Gastroesophageal sphincter (tissue), 4 donors: Measurements from ENCODE around the gene CYSRT1. TPM values are rescaled to one million over a fixed set of nuclear protein-coding genes. Genes with fewer than 3 reads are reported as not detected.

Experiments
- ATAC-seq: fragments of 150-250 bp; one replicate; pipeline ENCODE4 v1.9.1; 2016; ENCODE audit warnings: mild to moderate bottlenecking, moderate library complexity
- H3K27ac ChIP-seq, 4 donors: fragments of 200-600 bp; sonication (generic) in 3 of 4; 1 replicate in 3 of 4; 2 replicates in 1 of 4; pipeline ENCODE4 v1.5.1; 2016 to 2019
- H3K27me3 ChIP-seq: fragments of 200-600 bp; sonication (generic); one replicate; pipeline ENCODE4 v1.5.1; 2019
- H3K36me3 ChIP-seq, 2 donors: fragments of 200-600 bp; sonication (generic); one replicate each; pipeline ENCODE4 v1.5.1; 2019; ENCODE audit warnings: control low read depth in 1 of 2
- H3K4me1 ChIP-seq, 3 donors: fragments of 200-600 bp; sonication (generic); 1 replicate in 2 of 3; 2 replicates in 1 of 3; pipeline ENCODE4 v1.5.1; 2016 to 2019; ENCODE audit warnings: control low read depth in 2 of 3
- H3K4me3 ChIP-seq, 2 donors: fragments of 200-600 bp; sonication (generic); one replicate each; pipeline ENCODE4 v1.5.1; 2019; ENCODE audit warnings: mild to moderate bottlenecking in 1 of 2, moderate library complexity in 1 of 2
- H3K9me3 ChIP-seq, 3 donors: fragments of 200-600 bp; sonication (generic); one replicate each; pipeline ENCODE4 v1.5.1; 2017 to 2019; ENCODE audit warnings: control low read depth in 2 of 3
- EP300 ChIP-seq: sonication (generic); formaldehyde crosslinking; IDR thresholded peaks from one replicate; pipeline ENCODE4 v1.6.1; 2017; ENCODE audit warnings: antibody characterized with exemption, mild to moderate bottlenecking
- POLR2A ChIP-seq, 2 donors: fragments of 450-650 bp; IDR thresholded peaks; one replicate each; pipeline ENCODE4 v1.6.1; 2017; ENCODE audit warnings: antibody characterized with exemption in 2 of 2, mild to moderate bottlenecking in 2 of 2, moderate library complexity in 1 of 2
- POLR2AphosphoS5 ChIP-seq: sonication (generic); formaldehyde crosslinking; IDR thresholded peaks from one replicate; pipeline ENCODE4 v1.6.1; 2017; ENCODE audit warnings: antibody characterized with exemption
- WGBS, 2 donors: methylation state at CpG; one replicate each; pipeline ENCODE4 v1.1.5; 2018; ENCODE audit warnings: low coverage in 1 of 2; 5-methylcytosine and 5-hydroxymethylcytosine counted together
- total RNA-seq, 4 donors: library from RNA; depleted of rRNA; stranded (reverse); fragments of >200 nt; gene quantifications; one replicate each; pipeline ENCODE4 v1.1.0, GENCODE V29; 2016
- TF ChIP-seq, protein P1 (sequence below), 4 experiments: fragments of 200-600 bp in 2 of 4; fragments of 450-650 bp in 2 of 4; sonication (generic) in 1 of 4; IDR thresholded peaks; one replicate each; pipeline ENCODE4 v1.5.1; 2017 to 2019; ENCODE audit warnings: antibody characterized with exemption in 4 of 4, mild to moderate bottlenecking in 2 of 4, moderate library complexity in 2 of 4

The CYSRT1 gene
- total RNA-seq, 4 donors from 2014 or later: 1.1 to 5.8 TPM; not detected in 2

DNA sequence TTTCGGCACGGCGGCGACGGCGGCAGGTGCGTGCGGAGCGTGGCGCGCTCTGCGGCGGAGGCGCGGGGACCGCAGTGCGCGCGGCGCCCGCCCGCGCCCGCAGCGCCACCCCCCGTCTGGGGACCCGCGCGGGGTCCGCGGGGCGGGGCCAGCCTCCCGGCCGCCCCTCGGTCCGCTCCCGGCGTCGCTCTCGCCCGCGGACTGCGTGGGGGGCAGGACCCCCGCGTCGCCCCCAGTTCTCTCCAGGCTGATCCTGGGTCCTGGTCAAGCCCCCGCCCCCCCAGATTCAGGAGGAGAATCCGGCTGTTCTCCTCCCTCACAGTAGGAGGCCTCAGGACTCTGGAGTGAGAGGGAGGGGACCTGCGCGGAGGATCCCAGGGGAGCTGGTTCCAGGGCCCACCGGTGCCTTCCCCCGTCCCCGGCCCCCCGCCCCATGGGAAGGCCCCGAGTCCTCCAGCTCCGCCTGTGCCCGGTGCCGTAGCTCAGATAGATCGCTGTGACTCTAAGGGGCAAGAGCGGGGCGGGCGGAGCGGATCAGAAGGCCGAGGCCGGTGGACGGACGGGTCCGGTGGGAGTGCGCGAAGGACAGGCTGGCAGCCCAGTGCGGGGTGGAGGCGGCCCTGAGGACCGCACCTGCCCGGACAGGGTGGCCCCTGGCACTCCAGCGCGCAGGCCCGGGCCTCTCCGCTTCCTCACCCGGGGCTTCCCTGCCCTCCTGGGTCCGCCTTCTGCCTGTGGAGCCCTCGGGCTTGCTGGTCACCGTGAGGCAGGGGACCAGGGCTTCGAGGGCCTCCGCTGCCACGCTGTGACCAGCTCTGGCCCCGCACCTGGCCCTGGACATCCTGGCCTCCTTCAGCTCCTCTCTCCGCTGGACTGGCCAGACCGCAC is 2.5 kb upstream of the CYSRT1 start, which contains the start of gene RNF208:
Gene RNF208, minus strand, starts transcription at position 51 of the 888 bp plus-strand sequence. CDS start 1,028 bp downstream, outside the sequence.
- Histone ChIP-seq H3K36me3 (no peaks in the 10 kb centered on the region), H3K9me3 (no peaks in the 10 kb centered on the region), H3K27me3 (peaks cover 15% of the 10 kb centered on the region), H3K27ac (peak within 1 kb of the TSS; percentile 58 to 94 (median 90)), H3K4me1 (peaks cover 0 to 55% (median 18%) of the 10 kb centered on the region in 3 donors), H3K4me3 (peak within 1 kb of the TSS; percentile 64 to 79)
- WGBS, 2 donors: no CpG with 5 or more reads among the region's 88 CpGs
- no peak for ATAC-seq
- TF ChIP-seq POLR2AphosphoS5 (no peak), EP300 (no peak), POLR2A (IDR thresholded peaks at IDR 0.05) (no peak)
- TF ChIP-seq, protein P1, sequence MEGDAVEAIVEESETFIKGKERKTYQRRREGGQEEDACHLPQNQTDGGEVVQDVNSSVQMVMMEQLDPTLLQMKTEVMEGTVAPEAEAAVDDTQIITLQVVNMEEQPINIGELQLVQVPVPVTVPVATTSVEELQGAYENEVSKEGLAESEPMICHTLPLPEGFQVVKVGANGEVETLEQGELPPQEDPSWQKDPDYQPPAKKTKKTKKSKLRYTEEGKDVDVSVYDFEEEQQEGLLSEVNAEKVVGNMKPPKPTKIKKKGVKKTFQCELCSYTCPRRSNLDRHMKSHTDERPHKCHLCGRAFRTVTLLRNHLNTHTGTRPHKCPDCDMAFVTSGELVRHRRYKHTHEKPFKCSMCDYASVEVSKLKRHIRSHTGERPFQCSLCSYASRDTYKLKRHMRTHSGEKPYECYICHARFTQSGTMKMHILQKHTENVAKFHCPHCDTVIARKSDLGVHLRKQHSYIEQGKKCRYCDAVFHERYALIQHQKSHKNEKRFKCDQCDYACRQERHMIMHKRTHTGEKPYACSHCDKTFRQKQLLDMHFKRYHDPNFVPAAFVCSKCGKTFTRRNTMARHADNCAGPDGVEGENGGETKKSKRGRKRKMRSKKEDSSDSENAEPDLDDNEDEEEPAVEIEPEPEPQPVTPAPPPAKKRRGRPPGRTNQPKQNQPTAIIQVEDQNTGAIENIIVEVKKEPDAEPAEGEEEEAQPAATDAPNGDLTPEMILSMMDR (IDR thresholded peaks at IDR 0.05): peak in 2 of 4 experiments; percentile 7 to 8

DNA sequence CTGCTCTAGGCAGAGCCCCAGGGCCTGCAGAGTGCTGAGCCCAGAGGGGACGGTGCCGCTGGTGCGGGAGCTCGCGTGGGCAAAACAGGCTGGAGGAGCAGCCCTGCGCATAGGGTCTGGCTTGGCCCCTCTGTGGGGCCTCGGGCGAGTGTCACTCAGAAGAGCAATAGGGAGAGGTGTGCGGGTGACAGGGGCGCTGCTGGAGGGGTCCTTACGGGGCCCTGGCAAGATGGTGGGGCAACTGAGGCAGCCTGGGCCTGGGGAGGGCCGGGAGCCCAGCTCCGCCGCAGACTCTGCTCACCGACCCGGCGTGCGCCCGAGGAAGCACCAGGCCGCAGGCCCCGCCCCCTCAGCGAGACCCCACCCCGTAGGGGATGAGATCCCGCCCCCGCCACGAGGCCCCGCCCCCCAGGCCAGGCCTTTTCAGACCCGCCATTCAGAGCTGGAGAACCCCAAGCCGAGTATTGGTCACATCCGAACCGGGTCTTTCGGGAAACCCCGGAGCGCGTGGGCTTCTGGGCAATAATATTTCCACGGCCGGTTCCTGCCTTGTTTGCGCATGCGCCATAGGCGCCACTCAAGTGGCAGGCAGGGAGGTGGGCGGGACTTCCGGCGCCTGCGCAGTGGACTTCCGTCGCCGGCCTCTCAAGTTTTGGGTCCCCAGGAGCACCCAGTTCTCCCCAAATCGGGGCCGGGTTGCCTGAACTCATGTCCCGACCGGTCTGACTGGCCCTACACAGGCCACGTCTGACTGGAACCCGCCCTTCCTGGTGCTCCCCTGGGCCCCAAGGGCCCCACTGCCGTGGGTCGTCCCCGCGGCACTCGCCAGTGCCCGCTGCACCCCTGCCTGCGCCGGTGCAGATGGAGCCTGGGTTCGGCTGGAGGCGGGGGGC is 1.6 kb upstream of the CYSRT1 start:
- H3K9me3 ChIP-seq: no peaks in the 10 kb centered on the region
- TF ChIP-seq POLR2AphosphoS5 (peak; percentile 35), EP300 (no peak), POLR2A (IDR thresholded peaks at IDR 0.05) (peak; percentile 30 to 51)
- TF ChIP-seq, protein P1 (IDR thresholded peaks at IDR 0.05): no peak
- H3K27me3 ChIP-seq: peaks cover 24% of the 10 kb centered on the region
- H3K36me3 ChIP-seq: no peaks in the 10 kb centered on the region
- H3K4me3 ChIP-seq: peak overlapping the region; percentile 64 to 79
- peak overlapping the region; percentile 75 to 94 (median 90) for H3K27ac ChIP-seq
- ATAC-seq: peak; percentile 94
- H3K4me1 ChIP-seq: peaks cover 0 to 54% (median 17%) of the 10 kb centered on the region in 3 donors
- 0% methylated on average over 1 of the region's 63 CpGs; no CpG with 5 or more reads in 1 of the 2 donors for WGBS, 2 donors

DNA sequence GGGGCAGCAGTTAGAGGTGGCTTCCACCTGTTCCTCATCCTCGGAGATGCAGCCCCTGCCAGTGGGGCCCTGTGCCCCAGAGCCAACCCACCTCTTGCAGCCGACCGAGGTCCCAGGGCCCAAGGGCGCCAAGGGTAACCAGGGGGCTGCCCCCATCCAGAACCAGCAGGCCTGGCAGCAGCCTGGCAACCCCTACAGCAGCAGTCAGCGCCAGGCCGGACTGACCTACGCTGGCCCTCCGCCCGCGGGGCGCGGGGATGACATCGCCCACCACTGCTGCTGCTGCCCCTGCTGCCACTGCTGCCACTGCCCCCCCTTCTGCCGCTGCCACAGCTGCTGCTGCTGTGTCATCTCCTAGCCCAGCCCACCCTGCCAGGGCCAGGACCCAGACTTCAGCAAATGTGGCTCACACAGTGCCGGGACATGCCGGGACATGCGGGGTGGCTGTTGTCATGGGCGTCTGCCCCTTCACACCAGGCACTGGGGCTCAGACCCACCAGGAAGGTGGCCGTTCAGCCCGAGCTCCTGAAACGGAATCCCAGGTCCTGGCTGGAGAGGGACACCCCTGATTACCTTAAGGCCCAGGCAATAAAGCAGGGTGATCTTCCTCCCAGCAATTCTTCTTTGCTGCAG is 841 bp downstream of the CYSRT1 start:
- Histone ChIP-seq H3K4me1 (peaks cover 0 to 45% (median 17%) of the 10 kb centered on the region in 3 donors), H3K4me3 (no peak overlapping the region), H3K27me3 (peaks cover 49% of the 10 kb centered on the region), H3K9me3 (no peaks in the 10 kb centered on the region), H3K27ac (no peak overlapping the region), H3K36me3 (no peaks in the 10 kb centered on the region)
- 0% methylated on average over 1 of the region's 21 CpGs; no CpG with 5 or more reads in 1 of the 2 donors for WGBS, 2 donors
- no peak for TF ChIP-seq POLR2AphosphoS5
- no peak for TF ChIP-seq EP300
- no peak for TF ChIP-seq POLR2A (IDR thresholded peaks at IDR 0.05)
- TF ChIP-seq, protein P1 (IDR thresholded peaks at IDR 0.05): no peak
- no peak for ATAC-seq

DNA sequence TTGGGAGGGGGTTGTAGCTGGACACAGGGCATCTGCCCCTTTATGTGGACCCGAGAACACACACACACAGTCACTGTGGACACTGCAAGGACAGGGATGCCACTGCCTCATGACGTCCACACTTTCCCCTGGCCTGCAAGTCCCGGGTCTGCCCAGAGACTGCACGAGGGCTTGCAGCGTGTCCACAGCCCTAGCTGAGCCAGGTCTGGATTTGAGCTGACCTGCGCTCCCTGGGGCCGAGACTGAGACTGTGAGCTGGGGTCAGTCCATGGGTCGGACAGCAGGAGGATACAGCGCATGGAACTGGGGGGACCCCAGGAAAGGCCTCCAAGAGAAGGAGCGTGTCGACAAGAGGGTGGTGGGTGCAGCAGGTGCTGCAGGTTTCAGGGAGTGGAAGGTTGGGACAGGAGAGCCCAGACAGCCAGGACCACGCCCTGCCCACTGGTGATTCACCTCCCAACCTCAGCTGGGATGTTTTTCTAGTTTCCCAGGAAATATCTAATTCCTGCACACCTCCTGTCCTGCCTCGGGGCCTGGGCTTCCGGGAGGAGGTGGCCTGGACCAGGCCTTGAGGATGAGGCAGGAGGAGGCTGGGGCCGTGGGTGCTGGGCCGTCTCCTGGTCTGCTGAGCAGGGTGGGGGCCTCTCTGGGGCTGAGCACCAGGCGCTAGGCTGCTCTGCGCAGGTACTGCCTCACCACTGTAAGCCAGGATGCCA is 1.5 kb downstream of the CYSRT1 start:
- Histone ChIP-seq H3K27me3 (peaks cover 56% of the 10 kb centered on the region), H3K36me3 (no peaks in the 10 kb centered on the region), H3K27ac (no peak overlapping the region), H3K9me3 (no peaks in the 10 kb centered on the region), H3K4me3 (no peak overlapping the region), H3K4me1 (peaks cover 0 to 38% (median 14%) of the 10 kb centered on the region in 3 donors)
- WGBS, 2 donors: 69 to 86% methylated on average over 3 of the region's 18 CpGs
- TF ChIP-seq, protein P1 (IDR thresholded peaks at IDR 0.05): no peak
- TF ChIP-seq POLR2AphosphoS5 (no peak), POLR2A (IDR thresholded peaks at IDR 0.05) (no peak), EP300 (no peak)
- ATAC-seq: no peak
